ENCODE measurements around the gene SMC1A.

- no peak for TF ChIP-seq CTCF (IDR thresholded peaks at IDR 0.05)
- no peak for TF ChIP-seq ZFX (IDR thresholded peaks at IDR 0.05; ENCODE audit: borderline replicate concordance)
Observed at GRCh38 chrX:53437206-53437605, 14.8 kb upstream of the SMC1A start.

Measured in 22Rv1 (cell line).